Muscle layer of colon (tissue), 2 donors: ENCODE results near the gene INO80D.
A peak's percentile ranks its signal among the peaks of the same experiment; 100 is the strongest.
"Not testable (repeated sequence)": the region's sequence is repeated elsewhere in the genome, so short reads cannot be mapped to it uniquely, and the experiment has no call there.

ENCODE experiments used
- H3K27ac ChIP-seq: one replicate; pipeline ENCODE4 v1.7.0; 2013; ENCODE audit warnings: low read depth, mild to moderate bottlenecking, low read length, moderate library complexity
- H3K27me3 ChIP-seq, 2 donors: one replicate each; pipeline ENCODE4 v1.7.0; 2013; ENCODE audit warnings: low read length in 2 of 2, mild to moderate bottlenecking in 2 of 2; ENCODE audit not compliant: insufficient read depth in 2 of 2, control insufficient read depth in 1 of 2
- H3K36me3 ChIP-seq: one replicate; pipeline ENCODE4 v1.7.0; 2013; ENCODE audit warnings: mild to moderate bottlenecking, low read length; ENCODE audit not compliant: insufficient read depth
- H3K4me1 ChIP-seq: one replicate; pipeline ENCODE4 v1.7.0; 2013; ENCODE audit warnings: mild to moderate bottlenecking, low read length; ENCODE audit not compliant: insufficient read depth
- H3K4me3 ChIP-seq, 2 donors: one replicate each; pipeline ENCODE4 v1.7.0; 2013; ENCODE audit warnings: low read length in 2 of 2, low read depth in 1 of 2, mild to moderate bottlenecking in 1 of 2, moderate library complexity in 1 of 2
- H3K9ac ChIP-seq: one replicate; pipeline ENCODE4 v1.7.0; 2013; ENCODE audit warnings: low read length
- H3K9me3 ChIP-seq: one replicate; pipeline ENCODE4 v1.7.0; 2013; ENCODE audit warnings: mild to moderate bottlenecking, low read length
- donor health status: abdominal sarcoma.
- donor health status: Adenocarcinoma of cecum.

Gene INO80D

DNA sequence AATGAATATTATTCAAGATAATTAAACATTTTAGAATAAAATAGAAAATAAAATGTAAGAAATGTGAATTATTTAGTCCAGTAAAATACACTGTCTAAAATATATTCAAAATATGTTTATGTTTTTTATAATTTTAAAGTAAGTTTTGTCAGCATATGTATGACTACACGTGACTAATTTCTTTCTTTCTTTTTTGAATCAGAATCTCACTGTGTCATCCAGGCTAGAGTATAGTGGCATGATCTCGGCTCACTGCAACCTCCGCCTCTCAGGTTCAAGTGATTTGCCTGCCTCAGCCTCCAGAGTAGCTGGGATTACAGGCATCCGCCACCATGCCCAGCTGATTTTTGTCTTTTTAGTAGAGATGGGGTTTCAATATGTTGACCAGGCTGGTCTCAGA is 19.1 kb upstream of the INO80D start:
- H3K9ac ChIP-seq, result no peak overlapping the region
- no peaks in the 10 kb centered on the region for H3K36me3 ChIP-seq
- no peaks in the 10 kb centered on the region for H3K27me3 ChIP-seq
- H3K27ac ChIP-seq, result no peak overlapping the region
- H3K4me3 ChIP-seq, result no peak overlapping the region
- H3K4me1 ChIP-seq, result no peaks in the 10 kb centered on the region
- H3K9me3 ChIP-seq, result no peaks in the 10 kb centered on the region

DNA sequence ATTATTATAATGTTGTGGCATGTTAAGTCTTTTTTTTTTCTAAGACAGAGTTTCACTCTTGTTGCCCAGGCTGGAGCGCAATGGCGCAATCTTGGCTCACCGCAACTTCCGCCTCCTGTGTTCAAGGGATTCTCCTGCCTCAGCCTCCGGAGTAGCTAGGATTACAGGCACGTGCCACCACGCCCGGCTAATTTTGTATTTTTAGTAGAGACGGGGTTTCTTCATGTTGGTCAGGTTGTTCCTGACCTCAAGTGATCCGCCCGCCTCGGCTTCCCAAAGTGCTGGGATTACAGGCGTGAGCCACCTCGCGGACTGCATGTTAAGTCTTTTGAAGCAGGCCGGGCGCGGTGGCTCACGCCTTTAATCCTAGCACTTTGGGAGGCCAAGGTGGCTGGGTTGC is 12.9 kb upstream of the INO80D start:
- not testable (repeated sequence) for H3K9ac ChIP-seq, H3K4me3 ChIP-seq, H3K27me3 ChIP-seq, H3K4me1 ChIP-seq, H3K9me3 ChIP-seq, H3K36me3 ChIP-seq, H3K27ac ChIP-seq

DNA sequence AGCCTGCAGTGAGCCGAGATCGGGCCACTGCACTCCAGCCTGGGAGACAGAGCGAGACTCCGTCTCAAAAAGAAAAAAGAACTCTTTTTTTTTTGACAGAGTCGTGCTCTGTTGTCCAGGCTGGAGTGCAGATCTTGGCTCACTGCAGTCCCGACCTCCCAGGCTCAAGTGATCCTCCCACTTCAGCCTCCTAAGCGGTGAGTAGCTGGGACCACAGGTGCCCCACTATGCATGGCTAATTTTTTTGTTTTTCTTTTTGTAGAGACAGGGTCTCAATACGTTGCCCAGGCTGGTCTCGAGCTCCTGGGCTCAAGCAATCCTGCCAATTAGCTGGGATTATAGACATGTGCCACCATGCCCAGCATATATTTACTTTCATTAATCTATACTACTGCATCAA is 12.5 kb upstream of the INO80D start:
- H3K4me3 ChIP-seq, result no peak overlapping the region
- H3K36me3 ChIP-seq, result peaks cover 4% of the 10 kb centered on the region
- H3K9ac ChIP-seq, result no peak overlapping the region
- no peak overlapping the region for H3K27ac ChIP-seq
- no peaks in the 10 kb centered on the region for H3K4me1 ChIP-seq
- no peaks in the 10 kb centered on the region for H3K27me3 ChIP-seq
- H3K9me3 ChIP-seq, result no peaks in the 10 kb centered on the region

DNA sequence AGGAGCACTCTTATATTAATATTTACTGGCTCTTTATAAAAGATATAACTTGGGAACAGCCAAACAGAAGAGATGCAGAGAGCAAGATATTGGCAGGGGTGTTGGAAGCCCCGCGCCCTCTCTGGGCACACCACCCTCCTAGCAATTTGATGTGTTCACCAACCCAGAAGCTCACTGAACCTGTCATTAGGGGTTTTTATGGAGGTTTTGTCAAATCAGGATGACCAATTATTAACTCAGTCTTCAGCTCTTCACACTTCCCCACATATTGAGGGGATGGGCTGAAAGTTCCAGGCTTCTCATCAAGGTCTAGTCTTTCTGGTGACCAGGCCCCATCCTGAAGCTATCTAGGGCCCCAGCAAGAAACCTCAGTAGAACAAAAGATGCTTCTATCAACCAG is 10.9 kb upstream of the INO80D start:
- no peak overlapping the region for H3K9ac ChIP-seq
- H3K9me3 ChIP-seq, result no peaks in the 10 kb centered on the region
- H3K36me3 ChIP-seq, result peaks cover 4% of the 10 kb centered on the region
- no peaks in the 10 kb centered on the region for H3K27me3 ChIP-seq
- H3K4me1 ChIP-seq, result no peaks in the 10 kb centered on the region
- H3K4me3 ChIP-seq, result no peak overlapping the region
- H3K27ac ChIP-seq, result no peak overlapping the region

DNA sequence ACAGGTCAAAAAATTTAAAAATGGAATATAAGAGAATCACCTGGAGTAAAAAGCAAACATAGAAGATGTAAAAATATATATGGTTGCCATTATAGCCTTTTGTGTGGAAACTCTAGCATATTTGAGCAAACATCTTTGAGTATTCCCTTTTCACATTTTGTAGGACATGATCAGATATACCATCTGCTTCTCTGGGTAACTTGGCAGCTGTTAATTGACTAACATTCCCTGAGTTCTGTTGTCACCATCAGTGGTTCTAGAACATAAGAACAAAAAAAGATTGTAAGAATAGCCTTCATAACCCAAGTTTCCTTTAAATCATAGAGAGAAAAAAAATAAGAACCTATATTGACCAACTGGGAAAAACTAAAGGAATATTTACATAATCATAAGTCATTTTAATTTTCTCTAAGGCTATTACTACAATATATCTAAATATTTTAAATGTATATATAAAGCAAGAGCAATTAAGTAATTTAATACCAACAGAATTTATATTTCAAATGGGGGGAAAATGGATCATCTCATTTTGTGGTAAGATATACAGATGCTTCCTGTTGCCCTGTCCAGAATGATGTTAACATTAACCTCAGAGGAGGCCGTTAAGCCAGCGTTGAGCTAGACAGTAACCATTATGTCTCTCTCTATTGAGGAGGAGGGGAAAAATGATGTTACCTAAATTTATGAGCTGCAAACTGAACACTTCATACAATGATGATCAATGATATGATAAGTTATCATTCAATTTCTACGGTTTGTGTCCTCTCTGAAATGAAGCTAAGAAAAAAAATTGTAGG is 9.8 kb upstream of the INO80D start:
- Histone ChIP-seq H3K9ac (no peak overlapping the region), H3K27ac (no peak overlapping the region), H3K9me3 (no peaks in the 10 kb centered on the region), H3K27me3 (no peaks in the 10 kb centered on the region), H3K4me1 (no peaks in the 10 kb centered on the region), H3K36me3 (peaks cover 4% of the 10 kb centered on the region), H3K4me3 (no peak overlapping the region)

DNA sequence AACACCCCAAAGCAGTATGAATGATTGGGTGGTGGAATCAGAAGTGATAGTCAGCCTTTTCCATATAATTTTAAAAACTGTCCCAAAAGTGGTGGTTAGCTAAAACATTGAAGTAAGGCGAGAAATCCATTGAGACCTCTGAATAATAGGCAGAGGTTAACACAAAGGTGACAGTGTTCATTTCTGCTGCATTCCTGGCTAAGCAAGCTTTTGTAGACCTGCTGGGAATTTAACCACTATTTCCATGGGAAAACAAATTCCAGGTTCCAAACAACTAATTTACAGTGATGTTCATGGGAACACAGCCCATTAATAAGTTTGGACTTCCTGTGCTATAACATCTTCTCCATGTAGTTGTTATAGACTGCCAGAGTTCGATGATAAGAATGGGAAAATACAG is 6.3 kb upstream of the INO80D start:
- peaks cover 11% of the 10 kb centered on the region for H3K4me1 ChIP-seq
- no peaks in the 10 kb centered on the region for H3K27me3 ChIP-seq
- H3K9ac ChIP-seq, result no peak overlapping the region
- H3K4me3 ChIP-seq, result no peak overlapping the region
- H3K36me3 ChIP-seq, result peaks cover 4% of the 10 kb centered on the region
- no peak overlapping the region for H3K27ac ChIP-seq
- H3K9me3 ChIP-seq, result no peaks in the 10 kb centered on the region

DNA sequence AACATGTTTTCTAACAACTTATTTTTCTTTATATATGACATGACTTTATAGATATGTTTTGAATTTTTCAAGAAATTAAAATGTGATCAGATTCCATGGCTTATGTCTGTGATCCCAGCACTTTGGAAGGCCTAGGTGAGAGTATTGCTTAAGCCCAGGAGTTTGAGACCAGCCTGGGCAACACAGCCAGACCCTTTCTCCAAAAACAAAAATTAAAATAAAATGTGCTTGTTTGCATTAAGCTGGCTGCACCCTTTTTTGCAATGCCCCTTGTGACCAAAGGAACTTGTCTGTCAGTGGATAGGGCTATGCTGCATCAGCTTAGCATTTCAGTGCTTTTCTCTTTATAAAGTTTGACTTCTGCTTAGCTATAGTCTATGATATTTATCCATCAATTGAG is 2.3 kb upstream of the INO80D start:
- Histone ChIP-seq H3K27me3 (no peaks in the 10 kb centered on the region), H3K9me3 (no peaks in the 10 kb centered on the region), H3K4me1 (peaks cover 20% of the 10 kb centered on the region), H3K9ac (no peak overlapping the region), H3K27ac (no peak overlapping the region), H3K36me3 (no peaks in the 10 kb centered on the region), H3K4me3 (no peak overlapping the region)

DNA sequence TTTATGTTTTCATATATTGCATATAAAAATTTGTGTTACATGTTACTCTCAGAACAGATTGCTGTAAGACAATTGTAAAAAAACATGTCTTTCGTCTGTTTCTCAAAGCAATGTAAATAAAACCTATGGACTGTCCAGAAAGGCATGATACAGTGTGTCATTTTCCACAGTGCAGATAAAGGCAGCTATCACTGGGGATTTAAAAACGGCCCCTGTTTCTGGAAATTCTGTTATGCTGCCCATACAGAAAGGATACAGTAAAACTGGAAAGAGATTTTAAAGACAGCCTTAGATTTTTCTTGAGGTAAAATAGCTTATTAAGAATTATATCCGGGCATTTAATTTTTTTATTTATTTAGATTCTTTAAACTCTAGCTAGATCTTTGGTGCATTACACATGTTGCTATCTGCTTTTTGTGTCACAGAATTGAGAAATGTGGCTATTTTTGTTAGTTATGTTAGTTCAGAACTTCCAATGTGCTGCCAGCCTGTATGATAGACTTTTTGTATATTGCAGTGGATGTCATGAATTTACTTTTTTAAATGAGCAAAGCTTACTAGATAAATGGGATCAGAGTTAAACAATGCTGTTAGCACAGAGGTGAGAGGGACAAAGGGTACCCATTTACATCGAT is 859 bp upstream of the INO80D start:
- H3K9me3 ChIP-seq, result no peaks in the 10 kb centered on the region
- no peaks in the 10 kb centered on the region for H3K36me3 ChIP-seq
- no peaks in the 10 kb centered on the region for H3K27me3 ChIP-seq
- peak overlapping the region; percentile 68 for H3K9ac ChIP-seq
- peak overlapping the region; percentile 38 to 79 for H3K4me3 ChIP-seq
- H3K4me1 ChIP-seq, result peaks cover 24% of the 10 kb centered on the region
- H3K27ac ChIP-seq, result peak overlapping the region; percentile 99

DNA sequence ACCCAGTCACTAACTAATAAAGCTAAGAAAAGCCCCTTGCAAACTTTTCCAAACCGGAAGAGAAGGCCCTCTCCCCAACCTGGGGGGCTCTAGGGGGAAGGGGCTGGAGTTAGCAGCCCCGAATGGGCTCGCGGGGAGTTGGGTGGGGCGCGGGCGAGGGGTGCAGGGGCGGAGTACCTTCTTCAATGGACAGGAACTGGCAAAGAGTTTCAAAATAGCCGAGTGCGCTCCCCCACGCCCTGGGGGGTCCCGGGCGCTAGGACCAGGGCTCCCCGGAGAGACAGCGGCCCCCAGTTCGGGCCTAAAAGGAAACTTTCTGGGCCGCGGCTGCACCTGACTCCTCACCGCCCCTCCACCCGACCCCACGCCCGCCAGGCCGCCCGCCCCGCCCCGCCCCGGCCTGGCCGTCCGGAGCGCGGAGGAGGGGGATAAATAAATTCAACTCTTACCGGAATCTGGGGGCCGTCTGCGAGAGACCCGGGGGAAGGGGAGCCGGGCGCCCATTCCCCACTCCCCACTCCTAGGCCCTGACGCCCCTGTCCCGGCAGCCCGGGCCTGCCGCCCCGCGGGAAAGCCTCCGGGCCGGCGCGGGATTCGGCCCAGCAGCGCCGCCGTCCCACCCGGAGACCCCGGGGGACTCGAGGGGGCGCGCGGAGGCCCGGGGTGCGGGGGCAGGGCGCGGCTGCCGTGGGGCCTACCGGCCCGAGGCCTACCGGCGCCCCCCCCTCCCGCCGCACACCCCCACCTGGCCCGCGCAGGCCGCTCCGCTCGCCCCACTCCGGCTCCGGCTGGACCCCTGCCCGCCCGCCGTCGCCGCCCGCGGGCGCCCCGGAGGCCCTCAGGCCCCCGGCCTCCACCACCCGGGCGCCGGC is 868 bp downstream of the INO80D start:
- peak overlapping the region; percentile 78 for H3K9ac ChIP-seq
- H3K36me3 ChIP-seq, result no peaks in the 10 kb centered on the region
- H3K9me3 ChIP-seq, result no peaks in the 10 kb centered on the region
- H3K4me1 ChIP-seq, result peaks cover 25% of the 10 kb centered on the region
- H3K27ac ChIP-seq, result peak overlapping the region; percentile 99
- H3K27me3 ChIP-seq, result no peaks in the 10 kb centered on the region
- peak overlapping the region; percentile 93 to 97 for H3K4me3 ChIP-seq

DNA sequence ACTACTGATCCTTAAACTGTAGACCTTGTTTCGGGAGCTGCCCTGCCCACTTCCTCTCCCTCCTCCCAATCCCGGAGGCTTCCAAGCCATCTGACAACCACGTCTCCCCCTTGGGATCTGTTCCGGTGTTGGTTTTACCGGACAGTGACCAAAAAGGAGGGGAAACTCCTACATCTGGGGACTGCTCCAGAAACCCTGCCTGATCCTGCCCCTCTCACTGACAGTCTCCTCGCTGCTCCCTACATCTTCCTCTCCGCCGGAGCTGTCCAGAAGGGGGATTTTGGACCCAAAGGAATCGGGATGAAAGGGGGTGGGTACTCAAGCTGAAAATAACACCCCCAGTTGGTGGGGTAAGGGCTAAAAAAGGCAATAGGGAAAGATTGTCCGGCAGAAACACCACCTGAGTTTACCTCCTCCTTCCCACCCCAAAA is 1.5 kb downstream of the INO80D start:
- H3K36me3 ChIP-seq, result no peaks in the 10 kb centered on the region
- H3K9ac ChIP-seq, result peak overlapping the region; percentile 78
- no peaks in the 10 kb centered on the region for H3K9me3 ChIP-seq
- H3K4me3 ChIP-seq, result peak overlapping the region; percentile 93 to 97
- peaks cover 31% of the 10 kb centered on the region for H3K4me1 ChIP-seq
- H3K27ac ChIP-seq, result peak overlapping the region; percentile 96
- H3K27me3 ChIP-seq, result no peaks in the 10 kb centered on the region

DNA sequence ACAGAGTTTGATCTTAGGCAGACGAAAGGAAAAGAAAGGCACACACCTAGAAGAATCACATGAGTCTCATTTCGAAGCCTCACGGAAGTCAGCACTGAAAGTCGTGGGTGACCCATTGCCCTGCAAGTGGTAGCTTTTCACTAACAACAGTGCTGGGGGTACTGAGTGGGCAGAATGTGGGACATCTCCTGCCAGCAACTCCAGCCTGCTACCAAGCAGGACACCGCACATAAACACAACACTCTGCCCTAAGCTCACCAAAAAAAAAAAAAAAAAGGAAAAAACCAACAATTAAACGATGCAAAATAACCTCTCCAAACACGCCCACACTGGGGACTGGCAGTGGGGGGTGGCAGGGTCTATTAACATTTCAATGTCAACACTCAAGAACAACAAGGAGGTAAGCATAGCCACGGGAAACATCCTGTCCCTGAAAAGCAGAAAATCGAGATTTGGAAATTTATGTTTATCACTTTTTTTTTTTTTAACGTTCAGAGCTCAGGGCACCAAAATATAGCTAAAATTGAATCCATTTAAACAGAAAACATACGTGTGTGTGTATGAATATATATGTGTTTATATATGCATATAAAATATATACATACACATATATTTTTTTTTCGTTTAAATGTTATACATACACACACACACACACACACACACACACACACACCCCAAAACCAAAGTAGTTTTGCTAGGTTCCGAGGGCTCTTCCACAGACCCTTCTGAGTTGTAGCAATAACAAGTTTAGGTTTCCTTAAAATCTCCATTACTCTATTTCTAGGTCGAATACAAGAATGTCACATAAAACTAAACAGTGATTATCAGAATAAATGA is 2.2 kb downstream of the INO80D start:
- peak overlapping the region; percentile 78 for H3K9ac ChIP-seq
- no peaks in the 10 kb centered on the region for H3K9me3 ChIP-seq
- no peaks in the 10 kb centered on the region for H3K36me3 ChIP-seq
- peak overlapping the region; percentile 93 to 97 for H3K4me3 ChIP-seq
- H3K4me1 ChIP-seq, result peaks cover 31% of the 10 kb centered on the region
- H3K27me3 ChIP-seq, result no peaks in the 10 kb centered on the region
- peak overlapping the region; percentile 96 for H3K27ac ChIP-seq
